CD8-positive, alpha-beta memory T cell (primary cell): ENCODE results near the gene IL22RA2. TPM values are rescaled to one million over a fixed set of nuclear protein-coding genes. Genes with fewer than 3 reads are reported as not detected.

Experiments used
- CTCF ChIA-PET: fragments of 350-600 bp; sonication (Branson Sonifier 250); formaldehyde crosslinking; loops from one replicate; lab custom pipeline; 2021; ENCODE audit warnings: antibody characterized with exemption; lab: Charles Lee
- POLR2A ChIA-PET: fragments of 350-600 bp; sonication (Branson Sonifier 250); formaldehyde crosslinking; loops from one replicate; lab custom pipeline; 2021; ENCODE audit warnings: antibody characterized with exemption; lab: Charles Lee
- DNase-seq, 5 donors: peaks; one replicate each; pipeline versions ENCODE4 v3.0.0 to v3.0.0-alpha.2; 2020 to 2022; ENCODE audit warnings: mixed read lengths in 1 of 5
- H3K27ac ChIP-seq: one replicate; pipeline ENCODE4 v1.7.0; 2013; ENCODE audit warnings: low read depth, mild to moderate bottlenecking, low read length, moderate library complexity
- H3K27me3 ChIP-seq: 2 replicates; pipeline ENCODE4 v1.7.0; 2013; ENCODE audit warnings: low read length, mild to moderate bottlenecking; ENCODE audit not compliant: insufficient read depth, poor library complexity, severe bottlenecking
- H3K36me3 ChIP-seq: 2 replicates; pipeline ENCODE4 v1.7.0; 2013; ENCODE audit warnings: mild to moderate bottlenecking, low read length, moderate library complexity; ENCODE audit not compliant: insufficient read depth
- H3K4me1 ChIP-seq: 2 replicates; pipeline ENCODE4 v1.7.0; 2013; ENCODE audit warnings: mild to moderate bottlenecking, low read length, moderate library complexity; ENCODE audit not compliant: insufficient read depth
- H3K4me3 ChIP-seq: 2 replicates; pipeline ENCODE4 v1.7.0; 2013; ENCODE audit warnings: mild to moderate bottlenecking, low read length
- H3K9me3 ChIP-seq: 2 replicates; pipeline ENCODE4 v1.7.0; 2013; ENCODE audit warnings: mild to moderate bottlenecking, low read length
- H3K27ac Mint-ChIP-seq, 8 donors: one replicate each; pipeline ENCODE4 v1.8.0; 2020 to 2021; ENCODE audit warnings: mixed read lengths in 8 of 8, mild to moderate bottlenecking in 6 of 8, inconsistent platforms in 3 of 8, moderate library complexity in 3 of 8
- H3K27me3 Mint-ChIP-seq, 2 donors: one replicate each; pipeline ENCODE4 v1.8.0; 2020 to 2021; ENCODE audit warnings: mixed read lengths in 2 of 2, mild to moderate bottlenecking in 1 of 2, moderate library complexity in 1 of 2
- H3K36me3 Mint-ChIP-seq, 3 donors: one replicate each; pipeline ENCODE4 v1.8.0; 2020 to 2021; ENCODE audit warnings: mixed read lengths in 3 of 3, inconsistent platforms in 1 of 3, mild to moderate bottlenecking in 1 of 3
- H3K4me1 Mint-ChIP-seq, 3 donors: one replicate each; pipeline ENCODE4 v1.8.0; 2020 to 2021; ENCODE audit warnings: mixed read lengths in 3 of 3, inconsistent platforms in 1 of 3, mild to moderate bottlenecking in 1 of 3
- H3K4me3 Mint-ChIP-seq, 7 donors: one replicate each; pipeline ENCODE4 v1.8.0; 2020 to 2021; ENCODE audit warnings: mixed read lengths in 7 of 7, mild to moderate bottlenecking in 6 of 7, moderate library complexity in 4 of 7, inconsistent platforms in 2 of 7
- H3K9me3 Mint-ChIP-seq, 5 donors: one replicate each; pipeline ENCODE4 v1.8.0; 2020 to 2022; ENCODE audit warnings: mixed read lengths in 5 of 5, mild to moderate bottlenecking in 3 of 5, moderate library complexity in 2 of 5, inconsistent platforms in 1 of 5
- polyA plus RNA-seq: library from polyadenylated mRNA; unstranded; fragments of 300-500 nt; fragmentation: Illumina TruSeq; gene quantifications from one replicate; pipeline ENCODE4 v1.2.3, GENCODE V29; 2021
- total RNA-seq, 2 experiments: library from RNA; stranded (reverse); gene quantifications; one replicate each; pipeline ENCODE4 v1.2.3, GENCODE V29; 2021

Gene IL22RA2
- total and polyA plus RNA-seq, 3 experiments from 2014 or later = not detected

- CTCF ChIA-PET = interaction anchor here (1.2 to 4.3 kb wide), 8 partner anchors 19 to 549 kb away, joined by 3 to 31 read pairs (median 5); no protein-coding TSS in a partner anchor
- peaks cover 21 to 29% (median 21%) of the 10 kb centered on the region in 3 donors for H3K4me1 Mint-ChIP-seq
- no peaks in the 10 kb centered on the region for H3K9me3 Mint-ChIP-seq
- Histone ChIP-seq H3K4me1 (peaks cover 4% of the 10 kb centered on the region), H3K4me3 (no peak overlapping the region), H3K9me3 (no peaks in the 10 kb centered on the region), H3K27ac (no peak overlapping the region), H3K27me3 (no peaks in the 10 kb centered on the region), H3K36me3 (no peaks in the 10 kb centered on the region)
- H3K27me3 Mint-ChIP-seq = peaks cover 0 to 11% of the 10 kb centered on the region in 2 donors
- H3K4me3 Mint-ChIP-seq = peak overlapping the region in 4 of 7 donors; percentile 23 to 55 (median 52)
- DNase-seq = no peak
- no peaks in the 10 kb centered on the region for H3K36me3 Mint-ChIP-seq
- peak overlapping the region in 5 of 8 donors; percentile 40 to 75 (median 62) for H3K27ac Mint-ChIP-seq
- POLR2A ChIA-PET = no interaction called here
These were observed 78.4 kb downstream of the IL22RA2 start for GRCh38 chr6:137095093-137095492.

- ChIA-PET CTCF (interaction anchor here (0.8 to 1.5 kb wide), 11 partner anchors 9 to 705 kb away, joined by 3 to 31 read pairs (median 4); no protein-coding TSS in a partner anchor), POLR2A (interaction anchor here (0.6 kb wide), 1 partner anchor 220 kb away, joined by 3 read pairs; no protein-coding TSS in a partner anchor)
- Histone ChIP-seq H3K36me3 (no peaks in the 10 kb centered on the region), H3K4me3 (no peak overlapping the region), H3K27ac (no peak overlapping the region), H3K4me1 (peaks cover 4% of the 10 kb centered on the region), H3K9me3 (no peaks in the 10 kb centered on the region), H3K27me3 (no peaks in the 10 kb centered on the region)
- no peaks in the 10 kb centered on the region for H3K36me3 Mint-ChIP-seq
- H3K9me3 Mint-ChIP-seq = no peaks in the 10 kb centered on the region
- peak overlapping the region in 6 of 8 donors; percentile 26 to 79 (median 63) for H3K27ac Mint-ChIP-seq
- DNase-seq = peak; percentile 34 to 65 (median 44)
- peak overlapping the region in 6 of 7 donors; percentile 8 to 55 (median 44) for H3K4me3 Mint-ChIP-seq
- peaks cover 19 to 24% (median 21%) of the 10 kb centered on the region in 3 donors for H3K4me1 Mint-ChIP-seq
- peaks cover 2 to 16% of the 10 kb centered on the region in 2 donors for H3K27me3 Mint-ChIP-seq
These were observed 78.9 kb downstream of the IL22RA2 start for GRCh38 chr6:137094411-137095008.

Other genes starting within 250 kb of the IL22RA2 start
- not detected for gene IL20RA, start 128.7 kb downstream of the IL22RA2 start, total RNA-seq
- not detected for gene IL20RA, start 128.7 kb downstream of the IL22RA2 start, polyA plus RNA-seq
- 10 to 100 TPM; 18.9 to 19.9 TPM for gene IFNGR1, start 45.7 kb upstream of the IL22RA2 start, total RNA-seq
- 80.0 TPM for gene IFNGR1, start 45.7 kb upstream of the IL22RA2 start, polyA plus RNA-seq